Endothelial cell of umbilical vein (primary cell): ENCODE data around the gene STYX. TPM values are rescaled to one million over a fixed set of nuclear protein-coding genes. Genes with fewer than 3 reads are reported as not detected.

Source experiments
- BruUV-seq: library from RNA; stranded (reverse); fragments of 400-500 nt; replicated peaks from 2 replicates; lab custom pipeline; 2021; lab: Mats Ljungman, UMichigan
- CTCF ChIA-PET: fragments of 300-600, 350-600 bp; sonication (Branson Sonifier 250); formaldehyde crosslinking; loops from one replicate; lab custom pipeline; 2021; ENCODE audit warnings: antibody characterized with exemption, inconsistent platforms; lab: Charles Lee
- POLR2A ChIA-PET: fragments of 300-600, 350-600 bp; sonication (Branson Sonifier 250); formaldehyde crosslinking; loops from one replicate; lab custom pipeline; 2021; ENCODE audit warnings: antibody characterized with exemption, inconsistent platforms; lab: Charles Lee
- DNase-seq: peaks from one replicate; pipeline ENCODE4 v3.0.0-alpha.2; 2011; ENCODE audit warnings: low read depth, low spot score
- FAIRE-seq: peaks from 2 replicates; lab custom pipeline; 2011; peaks lifted over from hg19 to GRCh38; lab: Jason Lieb, UNC
- H2AFZ ChIP-seq: 2 replicates; pipeline ENCODE4 v1.6.0; 2012; ENCODE audit warnings: low read depth, low read length, control low read depth, inconsistent platforms
- H3K27ac ChIP-seq: 2 replicates; pipeline ENCODE4 v1.5.1; 2011; ENCODE audit warnings: low read depth, mild to moderate bottlenecking, control low read depth, low read length, moderate library complexity; ENCODE audit not compliant: insufficient read depth
- H3K27me3 ChIP-seq, 2 experiments: 2 replicates each; pipeline versions ENCODE4 v1.6.0 to v1.6.1; 2011; ENCODE audit warnings: low read length in 2 of 2, mixed read lengths in 1 of 2; ENCODE audit not compliant: control insufficient read depth in 2 of 2, insufficient read depth in 2 of 2
- H3K36me3 ChIP-seq, 2 experiments: 2 replicates in 1 of 2; 3 replicates in 1 of 2; pipeline ENCODE4 v1.5.1; 2011; ENCODE audit warnings: low read length in 2 of 2, mild to moderate bottlenecking in 1 of 2, moderate library complexity in 1 of 2; ENCODE audit not compliant: control insufficient read depth in 2 of 2, insufficient read depth in 2 of 2; ENCODE audit errors: extremely low read depth in 1 of 2
- H3K4me1 ChIP-seq: 3 replicates; pipeline ENCODE4 v1.5.1; 2011; ENCODE audit warnings: mild to moderate bottlenecking, low read length; ENCODE audit not compliant: control insufficient read depth, insufficient read depth; ENCODE audit errors: extremely low read depth
- H3K4me2 ChIP-seq: 2 replicates; pipeline ENCODE4 v1.6.1; 2011; ENCODE audit warnings: low read length, control low read depth, mixed read lengths; ENCODE audit not compliant: insufficient read depth
- H3K4me3 ChIP-seq, 3 experiments: fragments of 200-600 bp in 1 of 3; sonication (generic), shearing (Covaris generic) in 1 of 3; replicated peaks in 1 of 3; 2 replicates each; pipeline ENCODE4 v1.5.1; 2011 to 2016; ENCODE audit warnings: control low read depth in 3 of 3, low read length in 3 of 3, mild to moderate bottlenecking in 2 of 3, inconsistent platforms in 1 of 3, low read depth in 1 of 3, moderate library complexity in 1 of 3; ENCODE audit not compliant: insufficient read depth in 1 of 3
- H3K79me2 ChIP-seq: 2 replicates; pipeline ENCODE4 v1.6.0; 2012; ENCODE audit warnings: low read length, inconsistent platforms; ENCODE audit not compliant: control insufficient read depth, insufficient read depth
- H3K9ac ChIP-seq: replicated peaks from 2 replicates; pipeline ENCODE3; 2011; ENCODE audit warnings: low read length, control low read depth; ENCODE audit not compliant: insufficient read depth; ENCODE audit errors: extremely low read depth
- H3K9me1 ChIP-seq: replicated peaks from 3 replicates; pipeline ENCODE4 v1.6.0; 2011; ENCODE audit warnings: mild to moderate bottlenecking, low read length; ENCODE audit not compliant: control insufficient read depth, insufficient read depth; ENCODE audit errors: extremely low read depth
- H3K9me3 ChIP-seq: replicated peaks from 2 replicates; pipeline ENCODE4 v1.5.1; 2012; ENCODE audit warnings: low read length, inconsistent platforms; ENCODE audit not compliant: control insufficient read depth, insufficient read depth
- H4K20me1 ChIP-seq: replicated peaks from 2 replicates; pipeline ENCODE3; 2011; ENCODE audit warnings: mild to moderate bottlenecking, low read length; ENCODE audit not compliant: control insufficient read depth, insufficient read depth; ENCODE audit errors: extremely low read depth
- EZH2 ChIP-seq: IDR thresholded peaks from 2 replicates; pipeline ENCODE4 v1.6.1; 2012; ENCODE audit warnings: borderline replicate concordance, low read depth, mild to moderate bottlenecking, moderate library complexity, low read length, inconsistent platforms; ENCODE audit not compliant: severe bottlenecking
- FOS ChIP-seq: IDR thresholded peaks from 2 replicates; pipeline ENCODE4 v1.6.1; 2011; ENCODE audit warnings: mild to moderate bottlenecking, low read length, moderate library complexity, borderline replicate concordance; ENCODE audit not compliant: insufficient read depth
- GATA2 ChIP-seq: IDR thresholded peaks from 2 replicates; pipeline ENCODE4 v1.7.0; 2011; ENCODE audit warnings: low read depth, mild to moderate bottlenecking, moderate library complexity, mixed read lengths, low read length; ENCODE audit not compliant: insufficient read length, insufficient read depth
- JUN ChIP-seq: IDR thresholded peaks from 2 replicates; pipeline ENCODE4 v1.6.1; 2011; ENCODE audit warnings: borderline replicate concordance, low read depth; ENCODE audit not compliant: insufficient read length, insufficient read depth
- MYC ChIP-seq: IDR thresholded peaks from one replicate; pipeline ENCODE4 v1.6.1; 2011; ENCODE audit warnings: mild to moderate bottlenecking, low read depth, low read length
- POLR2A ChIP-seq: IDR thresholded peaks from 2 replicates; pipeline ENCODE4 v1.6.1; 2012; ENCODE audit warnings: low read depth, mild to moderate bottlenecking, control low read depth, low read length
- POLR2AphosphoS5 ChIP-seq: IDR thresholded peaks from 2 replicates; pipeline ENCODE4 v1.6.1; 2012; ENCODE audit warnings: low read depth, mild to moderate bottlenecking, control low read depth, low read length, moderate library complexity; ENCODE audit not compliant: insufficient read depth
- dilution Hi-C: fragments of 300-500 bp; cut with MboI; formaldehyde crosslinking; loops from one replicate; pipeline ENCODE4 v1.15.0; 2019; ENCODE audit warnings: low sequenced_read_pairs; ENCODE audit not compliant: extremely low pct_ligation_motif_present
- intact Hi-C: fragments of 100-400 bp; cut with micrococcal nuclease; formaldehyde crosslinking; loops from one replicate; pipeline ENCODE4 v1.10.0; 2022
- polyA plus RNA-seq, 4 experiments: library from polyadenylated mRNA; depleted of rRNA in 3 of 4; stranded (reverse) in 3 of 4; unstranded in 1 of 4; fragments of >200 nt; gene quantifications; 2 replicates each; pipeline versions ENCODE4 v1.2.1 to v1.2.3, GENCODE V29; 2011 to 2012; ENCODE audit warnings: missing spikeins in 1 of 4
- total RNA-seq: library from RNA; stranded (reverse); gene quantifications from 2 replicates; pipeline ENCODE4 v1.2.3, GENCODE V29; 2021
- TF ChIP-seq, protein P1 (sequence below): IDR thresholded peaks from 2 replicates; pipeline ENCODE4 v1.6.1; 2011; ENCODE audit not compliant: insufficient read depth, insufficient read length
- TF ChIP-seq, protein P2 (sequence below), 2 donors: IDR thresholded peaks; 1 replicate in 1 of 2; 2 replicates in 1 of 2; pipeline ENCODE4 v1.5.1; 2011; ENCODE audit warnings: low read length in 2 of 2, mild to moderate bottlenecking in 2 of 2, moderate library complexity in 2 of 2, control low read depth in 1 of 2, inconsistent platforms in 1 of 2, low read depth in 1 of 2; ENCODE audit not compliant: insufficient read depth in 1 of 2; ENCODE audit errors: extremely low read depth in 1 of 2

STYX gene
- total and polyA plus RNA-seq, 2 donors (not counting 3 experiments of a cell fraction or from before 2014, with no cell fraction given), result 6.2 to 21.3 TPM

DNA sequence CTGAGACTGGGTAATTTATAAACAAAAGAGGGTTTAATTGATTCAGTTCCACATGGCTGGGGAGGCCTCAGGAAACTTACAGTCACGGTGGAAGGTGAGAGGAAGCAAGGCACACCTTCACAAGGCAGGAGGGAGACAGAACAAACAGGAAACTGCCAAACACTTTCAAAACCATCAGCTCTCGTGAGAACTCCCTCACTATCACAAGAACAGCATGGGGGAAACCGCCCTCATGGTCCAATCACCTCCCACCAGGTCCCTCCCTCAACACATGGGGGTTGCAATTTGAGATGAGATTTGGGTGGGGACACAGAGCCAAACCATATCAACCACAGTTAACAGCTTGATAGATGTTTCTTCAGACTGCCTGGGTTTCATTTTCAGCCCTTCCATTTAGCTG, 67.7 kb downstream of the STYX start:
- H3K4me2 ChIP-seq, result no peak overlapping the region
- CTCF ChIA-PET, result no interaction called here
- no peaks in the 10 kb centered on the region for H3K9me1 ChIP-seq
- no peaks in the 10 kb centered on the region for H3K79me2 ChIP-seq
- H4K20me1 ChIP-seq, result no peaks in the 10 kb centered on the region
- no peaks in the 10 kb centered on the region for H3K36me3 ChIP-seq
- H3K9me3 ChIP-seq, result no peaks in the 10 kb centered on the region
- no peak for FAIRE-seq
- no peak overlapping the region for H3K4me3 ChIP-seq
- TF ChIP-seq JUN (no peak), FOS (no peak), POLR2AphosphoS5 (no peak), POLR2A (no peak), EZH2 (no peak), GATA2 (no peak), MYC (no peak)
- TF ChIP-seq, protein P1, sequence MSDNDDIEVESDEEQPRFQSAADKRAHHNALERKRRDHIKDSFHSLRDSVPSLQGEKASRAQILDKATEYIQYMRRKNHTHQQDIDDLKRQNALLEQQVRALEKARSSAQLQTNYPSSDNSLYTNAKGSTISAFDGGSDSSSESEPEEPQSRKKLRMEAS, result no peak
- TF ChIP-seq, protein P2, sequence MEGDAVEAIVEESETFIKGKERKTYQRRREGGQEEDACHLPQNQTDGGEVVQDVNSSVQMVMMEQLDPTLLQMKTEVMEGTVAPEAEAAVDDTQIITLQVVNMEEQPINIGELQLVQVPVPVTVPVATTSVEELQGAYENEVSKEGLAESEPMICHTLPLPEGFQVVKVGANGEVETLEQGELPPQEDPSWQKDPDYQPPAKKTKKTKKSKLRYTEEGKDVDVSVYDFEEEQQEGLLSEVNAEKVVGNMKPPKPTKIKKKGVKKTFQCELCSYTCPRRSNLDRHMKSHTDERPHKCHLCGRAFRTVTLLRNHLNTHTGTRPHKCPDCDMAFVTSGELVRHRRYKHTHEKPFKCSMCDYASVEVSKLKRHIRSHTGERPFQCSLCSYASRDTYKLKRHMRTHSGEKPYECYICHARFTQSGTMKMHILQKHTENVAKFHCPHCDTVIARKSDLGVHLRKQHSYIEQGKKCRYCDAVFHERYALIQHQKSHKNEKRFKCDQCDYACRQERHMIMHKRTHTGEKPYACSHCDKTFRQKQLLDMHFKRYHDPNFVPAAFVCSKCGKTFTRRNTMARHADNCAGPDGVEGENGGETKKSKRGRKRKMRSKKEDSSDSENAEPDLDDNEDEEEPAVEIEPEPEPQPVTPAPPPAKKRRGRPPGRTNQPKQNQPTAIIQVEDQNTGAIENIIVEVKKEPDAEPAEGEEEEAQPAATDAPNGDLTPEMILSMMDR (IDR thresholded peaks at IDR 0.05; ENCODE audit: extremely low read depth in 1 of 2, insufficient read depth in 1 of 2, low read depth in 1 of 2, low read length in 2 of 2), result no peak
- H3K4me1 ChIP-seq, result peaks cover under 1% of the 10 kb centered on the region
- no peak overlapping the region for H2AFZ ChIP-seq
- dilution Hi-C loops, result no loop called here
- POLR2A ChIA-PET, result no interaction called here
- no peak overlapping the region for H3K9ac ChIP-seq
- DNase-seq, result no peak
- BruUV-seq, result no TSS peak
- H3K27ac ChIP-seq, result no peak overlapping the region
- no peaks in the 10 kb centered on the region for H3K27me3 ChIP-seq
- intact Hi-C loops, result no loop called here
